DMS79 treated with DMSO at 0.1 percent for 48 hours (cell line): ENCODE data around the gene SCAF4.
"Not testable (repeated sequence)": the region's sequence is repeated elsewhere in the genome, so short reads cannot be mapped to it uniquely, and the experiment has no call there.

ENCODE experiments used
- DNase-seq: peaks from one replicate; lab custom pipeline; 2025; lab: John Stamatoyannopoulos, UW

Gene SCAF4

GRCh38 chr21:31671146-31671716 is 60.7 kb downstream of the SCAF4 start:
- DNase-seq: no peak

GRCh38 chr21:31670070-31670469 is 61.8 kb downstream of the SCAF4 start:
- no peak for DNase-seq

- DNase-seq: no peak
Measured at GRCh38 chr21:31668651-31669491, 63.0 kb downstream of the SCAF4 start.

GRCh38 chr21:31667639-31668038 is 64.3 kb downstream of the SCAF4 start:
- DNase-seq: no peak

GRCh38 chr21:31667132-31667531 is 64.8 kb downstream of the SCAF4 start:
- no peak for DNase-seq

- no peak for DNase-seq
Measured at GRCh38 chr21:31666445-31667010, 65.4 kb downstream of the SCAF4 start.

- DNase-seq: not testable (repeated sequence)
Measured at GRCh38 chr21:31665869-31666268, 66.0 kb downstream of the SCAF4 start.

GRCh38 chr21:31665397-31665796 is 66.5 kb downstream of the SCAF4 start:
- no peak for DNase-seq

- DNase-seq: no peak
Measured at GRCh38 chr21:31663584-31664249, 68.2 kb downstream of the SCAF4 start.

- peak; percentile 11 for DNase-seq
Measured at GRCh38 chr21:31660591-31660990, 71.3 kb downstream of the SCAF4 start.

- DNase-seq: peak; percentile 32
Measured at GRCh38 chr21:31660259-31660565, 71.7 kb downstream of the SCAF4 start.

GRCh38 chr21:31659536-31660258 is 72.2 kb downstream of the SCAF4 start, which contains the start of gene SOD1:
TSS of gene SOD1 (plus strand) at chr21:31659693. CDS start at chr21:31659770, 77 bp downstream.
- peak; percentile 88 for DNase-seq

GRCh38 chr21:31659286-31659535 is 72.7 kb downstream of the SCAF4 start:
- no peak for DNase-seq

GRCh38 chr21:31658053-31658452 is 73.9 kb downstream of the SCAF4 start:
- DNase-seq: no peak

GRCh38 chr21:31656199-31657095 is 75.5 kb downstream of the SCAF4 start:
- no peak for DNase-seq

GRCh38 chr21:31654821-31655580 is 76.9 kb downstream of the SCAF4 start:
- DNase-seq: not testable (repeated sequence)

GRCh38 chr21:31654340-31654739 is 77.6 kb downstream of the SCAF4 start:
- DNase-seq: no peak

GRCh38 chr21:31651491-31651890 is 80.4 kb downstream of the SCAF4 start:
- DNase-seq: not testable (repeated sequence)

GRCh38 chr21:31650930-31651329 is 81.0 kb downstream of the SCAF4 start:
- DNase-seq: no peak

- no peak for DNase-seq
Measured at GRCh38 chr21:31647650-31648049, 84.3 kb downstream of the SCAF4 start.

GRCh38 chr21:31644643-31645042 is 87.3 kb downstream of the SCAF4 start:
- DNase-seq: no peak
